NCI-H2196 (cell line): ENCODE measurements around the gene FAHD2B.
"Not testable (repeated sequence)": the region's sequence is repeated elsewhere in the genome, so short reads cannot be mapped to it uniquely, and the experiment has no call there.

Experiments used
- DNase-seq: peaks from one replicate; lab custom pipeline; 2025; ENCODE audit not compliant: unreplicated experiment; lab: John Stamatoyannopoulos, UW

Gene FAHD2B

DNA sequence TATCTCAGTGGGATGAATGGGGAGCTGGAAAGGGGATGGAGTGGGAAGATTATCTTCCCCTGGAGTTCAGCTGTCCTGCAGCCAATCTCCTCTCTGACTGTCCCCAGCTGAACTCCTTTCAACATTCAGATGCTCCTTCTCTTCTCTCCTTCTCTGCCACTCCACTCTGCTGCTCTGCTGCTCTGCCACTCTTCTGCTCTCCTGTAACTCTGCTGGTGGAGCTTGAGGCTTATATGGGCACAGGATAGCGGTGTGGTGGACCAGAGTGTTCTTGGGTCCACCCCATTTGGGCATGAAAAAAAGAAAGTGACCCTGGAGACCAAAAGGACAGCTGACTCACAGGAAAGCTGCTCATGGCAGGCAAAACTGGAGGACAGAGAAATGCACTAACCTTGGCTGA, 26.6 kb downstream of the FAHD2B start:
- DNase-seq: no peak

DNA sequence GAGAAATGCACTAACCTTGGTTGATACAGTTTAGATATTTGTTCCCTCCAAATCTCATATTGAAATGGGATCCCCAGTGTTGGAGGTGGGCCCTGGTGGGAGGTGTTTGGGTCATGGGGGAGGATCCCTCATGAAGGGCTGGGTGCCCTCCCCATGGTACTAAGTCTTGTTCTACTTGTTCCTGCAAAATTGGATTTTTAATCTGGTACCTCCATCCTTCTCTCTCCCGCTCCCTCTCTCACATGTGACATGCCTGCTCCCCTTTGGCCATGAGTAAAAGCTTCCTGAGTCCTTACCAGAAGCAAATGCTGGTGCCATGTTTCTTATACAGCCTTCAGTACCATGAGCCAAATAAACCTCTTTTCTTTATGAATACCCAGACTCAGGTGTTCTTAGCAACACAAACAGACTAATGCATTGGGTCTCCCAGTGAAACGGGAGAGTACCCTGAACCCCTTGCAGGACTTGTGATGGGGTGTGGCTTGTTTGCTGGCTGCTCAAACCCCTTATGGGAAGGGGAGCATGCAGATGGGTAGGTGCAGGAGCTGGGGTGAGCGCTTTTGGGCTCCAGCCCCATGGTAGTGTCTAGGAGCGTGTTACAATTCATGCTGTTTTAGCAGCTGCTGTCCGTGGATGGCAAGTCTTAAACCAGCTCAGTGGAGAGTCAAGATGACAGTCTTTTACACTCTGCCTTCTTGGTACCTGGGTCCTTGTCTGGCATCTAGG, 27.2 kb downstream of the FAHD2B start:
- no peak for DNase-seq

DNA sequence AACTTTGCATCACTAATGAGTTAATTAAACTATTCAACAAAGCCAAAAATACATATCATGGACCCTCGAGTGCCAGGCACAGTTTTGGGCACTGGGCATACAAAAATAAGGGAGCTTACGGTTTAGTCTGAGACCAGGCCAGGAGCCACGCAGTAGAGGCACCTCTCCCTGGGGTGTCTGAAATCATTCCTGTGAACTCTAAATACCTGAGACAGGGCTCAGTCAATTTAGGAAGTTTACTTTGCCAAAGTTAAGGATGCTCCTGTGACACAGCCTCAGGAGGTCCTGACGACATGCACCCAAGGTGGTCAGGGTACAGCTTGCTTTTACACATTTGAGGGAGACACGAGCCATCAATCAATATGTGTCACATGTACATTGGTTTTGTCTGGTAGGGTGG, 28.7 kb downstream of the FAHD2B start:
- not testable (repeated sequence) for DNase-seq

DNA sequence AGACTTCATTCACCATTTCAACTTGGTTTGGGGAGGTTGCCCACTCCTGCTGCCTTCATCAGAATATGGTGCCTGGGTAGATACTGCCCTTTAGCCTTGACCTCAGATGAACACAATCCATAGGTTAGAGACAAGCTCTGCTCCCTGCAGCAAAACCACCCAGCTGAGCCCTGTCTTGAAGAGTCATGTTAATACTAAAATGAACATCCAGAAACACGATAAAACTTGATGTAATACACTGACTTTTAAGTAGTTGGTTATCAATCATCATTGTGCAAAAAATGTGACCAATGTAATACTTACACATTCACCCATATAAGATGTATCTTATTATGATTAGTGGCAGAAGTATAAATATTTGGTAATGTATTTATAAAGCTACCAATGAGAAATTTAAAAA, 32.7 kb downstream of the FAHD2B start:
- DNase-seq: not testable (repeated sequence)

GRCh38 chr2:97059782-97060181, 34.9 kb downstream of the FAHD2B start:
- not testable (repeated sequence) for DNase-seq

- DNase-seq: not testable (repeated sequence)
Measured at GRCh38 chr2:97056150-97056549, 38.5 kb downstream of the FAHD2B start.

DNA sequence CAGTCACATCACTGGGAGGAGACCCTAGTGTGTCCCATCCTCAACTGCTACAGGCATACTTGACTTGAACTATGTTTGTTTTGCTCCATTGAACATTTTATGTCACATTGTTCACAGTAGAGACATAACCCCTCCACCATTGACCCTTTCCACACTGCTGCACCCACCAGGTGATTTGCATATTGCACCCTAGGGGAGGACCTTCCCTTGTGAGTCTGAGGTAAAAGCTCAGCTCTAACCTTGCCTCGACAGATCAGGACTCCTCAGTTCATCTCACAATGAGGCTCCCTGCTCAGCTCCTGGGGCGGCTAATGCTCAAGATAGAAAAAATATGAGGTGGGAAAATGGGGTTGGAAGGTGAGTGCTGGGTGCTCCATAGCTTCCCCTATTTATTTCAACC, 44.6 kb downstream of the FAHD2B start:
- not testable (repeated sequence) for DNase-seq

DNA sequence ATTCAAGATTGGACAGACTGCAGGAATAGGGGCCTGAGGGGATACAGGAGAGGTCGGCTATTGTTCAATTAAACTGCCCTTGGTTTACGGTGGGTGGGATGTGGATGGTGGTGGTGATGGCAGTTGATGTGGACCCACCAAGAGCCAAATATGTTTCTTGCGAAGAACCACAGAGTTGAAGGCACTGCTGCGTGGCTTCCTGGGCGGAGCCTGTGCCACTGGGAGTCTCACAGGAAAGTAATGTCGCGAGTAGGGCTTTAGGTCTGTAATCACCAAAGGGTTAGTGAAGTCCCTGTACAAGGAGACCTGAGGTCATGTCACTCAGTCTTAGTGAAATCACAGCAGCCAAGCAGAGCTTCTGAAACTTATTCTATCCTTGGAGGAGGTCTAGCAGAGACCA, 46.2 kb downstream of the FAHD2B start:
- DNase-seq: not testable (repeated sequence)

DNA sequence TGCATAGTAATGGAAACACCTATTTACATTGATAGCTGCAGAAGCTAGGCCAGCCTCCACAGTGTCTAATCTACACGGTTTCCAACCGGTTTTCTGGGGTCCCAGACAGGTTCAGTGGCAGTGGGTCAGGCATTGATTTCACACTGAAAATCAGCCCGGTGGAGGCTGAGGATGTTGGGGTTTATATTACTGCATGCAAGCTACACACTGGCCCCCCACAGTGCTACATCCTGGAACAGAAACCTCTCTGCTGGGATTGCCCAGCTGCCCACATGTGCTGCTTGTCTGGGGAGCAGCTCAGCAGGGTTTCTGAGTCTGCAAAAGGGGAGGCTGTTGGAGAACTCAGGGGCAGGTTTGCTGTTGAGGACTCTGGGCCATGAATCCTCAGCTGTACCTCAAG, 48.0 kb downstream of the FAHD2B start:
- not testable (repeated sequence) for DNase-seq

- DNase-seq: not testable (repeated sequence)
Measured at GRCh38 chr2:97045895-97046499, 48.7 kb downstream of the FAHD2B start.
